ENCODE results near the gene FGF11.

FGF11 gene

GRCh38 chr17:7439462-7440112 lies at the start of gene FGF11:
TSS of gene FGF11 (plus strand) at chr17:7439512. CDS start at chr17:7439621, 109 bp downstream.
- DNase-seq: no peak

- DNase-seq: no peak
Measured at GRCh38 chr17:7389924-7390910, 49.1 kb upstream of the FGF11 start.

- DNase-seq: no peak
Measured at GRCh38 chr17:7391307-7391706, 48.0 kb upstream of the FGF11 start.

- no peak for DNase-seq
Measured at GRCh38 chr17:7392696-7393612, 46.4 kb upstream of the FGF11 start.

GRCh38 chr17:7393613-7394451 lies 45.5 kb upstream of the FGF11 start:
- no peak for DNase-seq

- no peak for DNase-seq
Measured at GRCh38 chr17:7394452-7395191, 44.7 kb upstream of the FGF11 start, which contains the start of gene PLSCR3. TSS of gene PLSCR3 (minus strand) at chr17:7394525. CDS start at chr17:7394110, 415 bp downstream.

- DNase-seq: no peak
Measured at GRCh38 chr17:7396147-7396546, 43.2 kb upstream of the FGF11 start.

- no peak for DNase-seq
Measured at GRCh38 chr17:7398612-7399011, 40.7 kb upstream of the FGF11 start.

- DNase-seq: no peak
Measured at GRCh38 chr17:7403043-7403726, 36.1 kb upstream of the FGF11 start.

GRCh38 chr17:7403727-7403976 lies 35.7 kb upstream of the FGF11 start:
- DNase-seq: no peak

GRCh38 chr17:7403977-7404736 lies 35.2 kb upstream of the FGF11 start, which contains the start of gene TMEM256:
TSS of gene TMEM256 (minus strand) at chr17:7404097. CDS start at chr17:7404084, 13 bp downstream.
- peak; percentile 57 for DNase-seq

- no peak for DNase-seq
Measured at GRCh38 chr17:7404737-7405349, 34.5 kb upstream of the FGF11 start.

GRCh38 chr17:7405350-7406234 lies 33.7 kb upstream of the FGF11 start:
- DNase-seq: no peak

- no peak for DNase-seq
Measured at GRCh38 chr17:7406235-7406825, 33.0 kb upstream of the FGF11 start.

GRCh38 chr17:7407082-7407481 lies 32.2 kb upstream of the FGF11 start:
- DNase-seq: no peak

- DNase-seq: no peak
Measured at GRCh38 chr17:7407485-7408251, 31.6 kb upstream of the FGF11 start, which contains the start of gene NLGN2. TSS of gene NLGN2 (plus strand) at chr17:7407845. CDS start at chr17:7408256, 411 bp downstream.

- no peak for DNase-seq
Measured at GRCh38 chr17:7408252-7408727, 31.0 kb upstream of the FGF11 start.
